ENCODE results near the gene BOD1L1. TPM values are rescaled to one million over a fixed set of nuclear protein-coding genes. Genes with fewer than 3 reads are reported as not detected.
A peak's percentile ranks its signal among the peaks of the same experiment; 100 is the strongest.

Gene BOD1L1
- total RNA-seq, 1 experiment from 2014 or later, result 18.1 TPM

DNA sequence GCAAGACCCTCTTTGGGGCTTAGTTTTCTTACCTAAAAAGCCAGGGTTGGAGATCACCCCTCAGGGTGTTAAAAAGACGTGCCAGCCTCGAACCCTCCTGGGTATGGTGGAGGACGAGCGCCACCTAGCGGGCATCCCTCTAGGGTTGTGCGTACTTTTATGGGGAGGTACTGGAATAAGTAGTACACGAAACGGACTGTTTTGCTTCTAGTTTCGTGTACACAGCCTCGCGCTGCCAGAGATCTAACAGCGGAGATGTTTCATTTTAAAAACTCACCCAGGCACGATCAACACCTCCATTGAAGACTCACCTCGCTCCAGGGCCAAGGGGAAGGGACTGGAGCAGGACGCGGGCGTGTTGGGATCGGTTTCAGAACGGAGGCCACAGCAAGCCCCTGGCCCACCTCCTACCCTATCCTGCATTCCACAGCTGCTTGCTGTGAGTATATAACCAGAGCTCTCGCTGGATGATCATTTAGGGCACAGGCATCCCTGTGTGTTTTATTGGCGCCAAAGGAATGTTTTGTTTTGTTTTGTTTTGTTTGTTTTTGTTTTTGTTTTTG lies 78.5 kb downstream of the BOD1L1 start:
- POLR2A ChIA-PET, result no interaction called here
- Histone ChIP-seq H3K36me3 (ENCODE audit: control insufficient read depth, insufficient read depth, low read length) (no peaks in the 10 kb centered on the region), H3K27ac (ENCODE audit: low read length) (no peak overlapping the region), H3K4me3 (ENCODE audit: low read depth in 2 of 2, low read length in 2 of 2) (peak overlapping the region; percentile 26 to 33), H3K4me1 (ENCODE audit: control insufficient read depth, insufficient read depth, low read length) (no peaks in the 10 kb centered on the region), H3K9me3 (ENCODE audit: control insufficient read depth, insufficient read depth, low read depth, low read length) (no peaks in the 10 kb centered on the region), H3K27me3 (ENCODE audit: control insufficient read depth, insufficient read depth, low read length) (0 out of 2 replicates have a peak, but pooled peaks cover 2% of the 10 kb centered on the region)
- peak; percentile 48 for DNase-seq (ENCODE audit: low read depth, low spot score)
- peak; percentile 61; the same call in 1 of the 2 replicates for ATAC-seq
- intact Hi-C loops (cut with micrococcal nuclease; ENCODE audit: unreplicated experiment) (loop anchor here (2.0 to 10.0 kb wide), 3 partner anchors 164 to 820 kb away; no protein-coding TSS in a partner anchor), in situ Hi-C loops (cut with HindIII; ENCODE audit: low pct_unique_long_range_greater_than_20kb, low sequenced_read_pairs) (no loop called here)
- TF ChIP-seq, protein P1, sequence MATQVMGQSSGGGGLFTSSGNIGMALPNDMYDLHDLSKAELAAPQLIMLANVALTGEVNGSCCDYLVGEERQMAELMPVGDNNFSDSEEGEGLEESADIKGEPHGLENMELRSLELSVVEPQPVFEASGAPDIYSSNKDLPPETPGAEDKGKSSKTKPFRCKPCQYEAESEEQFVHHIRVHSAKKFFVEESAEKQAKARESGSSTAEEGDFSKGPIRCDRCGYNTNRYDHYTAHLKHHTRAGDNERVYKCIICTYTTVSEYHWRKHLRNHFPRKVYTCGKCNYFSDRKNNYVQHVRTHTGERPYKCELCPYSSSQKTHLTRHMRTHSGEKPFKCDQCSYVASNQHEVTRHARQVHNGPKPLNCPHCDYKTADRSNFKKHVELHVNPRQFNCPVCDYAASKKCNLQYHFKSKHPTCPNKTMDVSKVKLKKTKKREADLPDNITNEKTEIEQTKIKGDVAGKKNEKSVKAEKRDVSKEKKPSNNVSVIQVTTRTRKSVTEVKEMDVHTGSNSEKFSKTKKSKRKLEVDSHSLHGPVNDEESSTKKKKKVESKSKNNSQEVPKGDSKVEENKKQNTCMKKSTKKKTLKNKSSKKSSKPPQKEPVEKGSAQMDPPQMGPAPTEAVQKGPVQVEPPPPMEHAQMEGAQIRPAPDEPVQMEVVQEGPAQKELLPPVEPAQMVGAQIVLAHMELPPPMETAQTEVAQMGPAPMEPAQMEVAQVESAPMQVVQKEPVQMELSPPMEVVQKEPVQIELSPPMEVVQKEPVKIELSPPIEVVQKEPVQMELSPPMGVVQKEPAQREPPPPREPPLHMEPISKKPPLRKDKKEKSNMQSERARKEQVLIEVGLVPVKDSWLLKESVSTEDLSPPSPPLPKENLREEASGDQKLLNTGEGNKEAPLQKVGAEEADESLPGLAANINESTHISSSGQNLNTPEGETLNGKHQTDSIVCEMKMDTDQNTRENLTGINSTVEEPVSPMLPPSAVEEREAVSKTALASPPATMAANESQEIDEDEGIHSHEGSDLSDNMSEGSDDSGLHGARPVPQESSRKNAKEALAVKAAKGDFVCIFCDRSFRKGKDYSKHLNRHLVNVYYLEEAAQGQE (IDR thresholded peaks at IDR 0.05; ENCODE audit: insufficient read depth in 1 of 2, low read depth in 2 of 2, low read length in 1 of 2), result no peak
- TF ChIP-seq, protein P2, sequence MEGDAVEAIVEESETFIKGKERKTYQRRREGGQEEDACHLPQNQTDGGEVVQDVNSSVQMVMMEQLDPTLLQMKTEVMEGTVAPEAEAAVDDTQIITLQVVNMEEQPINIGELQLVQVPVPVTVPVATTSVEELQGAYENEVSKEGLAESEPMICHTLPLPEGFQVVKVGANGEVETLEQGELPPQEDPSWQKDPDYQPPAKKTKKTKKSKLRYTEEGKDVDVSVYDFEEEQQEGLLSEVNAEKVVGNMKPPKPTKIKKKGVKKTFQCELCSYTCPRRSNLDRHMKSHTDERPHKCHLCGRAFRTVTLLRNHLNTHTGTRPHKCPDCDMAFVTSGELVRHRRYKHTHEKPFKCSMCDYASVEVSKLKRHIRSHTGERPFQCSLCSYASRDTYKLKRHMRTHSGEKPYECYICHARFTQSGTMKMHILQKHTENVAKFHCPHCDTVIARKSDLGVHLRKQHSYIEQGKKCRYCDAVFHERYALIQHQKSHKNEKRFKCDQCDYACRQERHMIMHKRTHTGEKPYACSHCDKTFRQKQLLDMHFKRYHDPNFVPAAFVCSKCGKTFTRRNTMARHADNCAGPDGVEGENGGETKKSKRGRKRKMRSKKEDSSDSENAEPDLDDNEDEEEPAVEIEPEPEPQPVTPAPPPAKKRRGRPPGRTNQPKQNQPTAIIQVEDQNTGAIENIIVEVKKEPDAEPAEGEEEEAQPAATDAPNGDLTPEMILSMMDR (IDR thresholded peaks at IDR 0.05), result peak; percentile 82
- TF ChIP-seq POLR2AphosphoS5 (IDR thresholded peaks at IDR 0.05; ENCODE audit: low read depth, low read length), result no peak
- CTCF ChIA-PET, result interaction anchor here (1.2 kb wide), 1 partner anchor 696 kb away, joined by 4 read pairs; no protein-coding TSS in a partner anchor
- no TSS peak for BruUV-seq (replicated peaks)

DNA sequence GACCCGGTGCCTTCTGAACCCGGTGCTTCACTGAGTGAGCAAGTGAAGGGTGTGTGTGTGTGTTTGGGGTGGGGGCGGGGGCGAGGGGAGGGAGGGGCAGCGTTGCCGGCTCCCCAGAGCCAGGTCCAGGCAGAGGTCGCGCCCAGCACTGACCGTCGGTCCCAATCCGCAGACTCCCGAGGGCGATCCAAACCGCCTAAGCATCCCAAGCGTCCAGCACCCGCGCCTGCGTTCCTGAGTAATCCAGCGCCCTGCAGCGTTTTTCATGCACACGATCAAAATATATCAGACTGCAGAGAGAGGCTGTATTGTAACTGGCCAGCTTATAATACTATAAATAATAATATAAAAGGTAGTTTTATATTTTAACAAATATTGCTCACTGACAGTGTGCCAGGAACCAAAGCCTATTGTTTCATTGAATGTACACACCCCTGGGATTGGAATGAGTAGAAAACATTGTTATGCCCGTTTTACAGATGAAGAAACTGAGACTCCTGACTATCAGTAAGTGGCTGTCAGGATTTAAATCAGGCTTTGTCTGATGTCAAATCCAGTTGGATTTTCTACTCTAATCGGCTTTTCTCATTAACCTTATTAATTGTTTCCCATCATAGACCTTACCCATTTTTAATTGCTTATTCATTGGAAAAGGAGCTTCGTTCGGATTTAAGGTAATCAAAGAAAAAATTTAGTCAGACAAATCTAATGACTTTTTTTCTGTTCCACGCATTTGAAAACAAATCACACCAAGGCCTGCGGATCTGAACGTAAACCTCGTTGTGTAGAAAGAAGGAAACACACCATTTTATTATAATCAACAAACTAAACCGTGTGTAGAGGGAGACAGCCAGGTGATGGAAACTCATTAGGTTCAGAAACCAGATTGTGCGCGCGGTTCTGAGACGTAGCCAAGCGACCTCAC lies 79.2 kb downstream of the BOD1L1 start:
- TF ChIP-seq SIN3A (IDR thresholded peaks at IDR 0.05; ENCODE audit: borderline replicate concordance, insufficient read depth, low read depth, low read length), result no peak
- TF ChIP-seq TCF7L2 (IDR thresholded peaks at IDR 0.05; ENCODE audit: low read depth, low read length), result no peak
- TF ChIP-seq, protein P1 (IDR thresholded peaks at IDR 0.05; ENCODE audit: insufficient read depth in 1 of 2, low read depth in 2 of 2, low read length in 1 of 2), result no peak
- TF ChIP-seq POLR2AphosphoS5 (IDR thresholded peaks at IDR 0.05; ENCODE audit: low read depth, low read length), result no peak
- TF ChIP-seq, protein P2 (IDR thresholded peaks at IDR 0.05), result no peak
- BruUV-seq (replicated peaks), result no TSS peak
- intact Hi-C loops (cut with micrococcal nuclease; ENCODE audit: unreplicated experiment), result loop anchor here (2.0 to 10.0 kb wide), 3 partner anchors 164 to 820 kb away; no protein-coding TSS in a partner anchor
- Histone ChIP-seq H3K27me3 (ENCODE audit: control insufficient read depth, insufficient read depth, low read length) (0 out of 2 replicates have a peak, but pooled peaks cover 2% of the 10 kb centered on the region), H3K4me1 (ENCODE audit: control insufficient read depth, insufficient read depth, low read length) (no peaks in the 10 kb centered on the region), H3K4me3 (ENCODE audit: low read depth in 2 of 2, low read length in 2 of 2) (peak overlapping the region; percentile 46 to 54), H3K36me3 (ENCODE audit: control insufficient read depth, insufficient read depth, low read length) (no peaks in the 10 kb centered on the region), H3K9me3 (ENCODE audit: control insufficient read depth, insufficient read depth, low read depth, low read length) (no peaks in the 10 kb centered on the region), H3K27ac (ENCODE audit: low read length) (no peak overlapping the region)
- DNase-seq (ENCODE audit: low read depth, low spot score) (no peak), ATAC-seq (no peak)
- ChIA-PET POLR2A (no interaction called here), CTCF (interaction anchor here (1.2 kb wide), 1 partner anchor 695 kb away, joined by 4 read pairs; no protein-coding TSS in a partner anchor)
- in situ Hi-C loops (cut with HindIII; ENCODE audit: low pct_unique_long_range_greater_than_20kb, low sequenced_read_pairs), result no loop called here
